ENCODE results near the gene TXNDC12. TPM values are rescaled to one million over a fixed set of nuclear protein-coding genes. Genes with fewer than 3 reads are reported as not detected.
"Not testable (repeated sequence)": the region's sequence is repeated elsewhere in the genome, so short reads cannot be mapped to it uniquely, and the experiment has no call there.

TXNDC12 gene
- total RNA-seq: 35.5 and 54.8 TPM in 2 replicates

DNA sequence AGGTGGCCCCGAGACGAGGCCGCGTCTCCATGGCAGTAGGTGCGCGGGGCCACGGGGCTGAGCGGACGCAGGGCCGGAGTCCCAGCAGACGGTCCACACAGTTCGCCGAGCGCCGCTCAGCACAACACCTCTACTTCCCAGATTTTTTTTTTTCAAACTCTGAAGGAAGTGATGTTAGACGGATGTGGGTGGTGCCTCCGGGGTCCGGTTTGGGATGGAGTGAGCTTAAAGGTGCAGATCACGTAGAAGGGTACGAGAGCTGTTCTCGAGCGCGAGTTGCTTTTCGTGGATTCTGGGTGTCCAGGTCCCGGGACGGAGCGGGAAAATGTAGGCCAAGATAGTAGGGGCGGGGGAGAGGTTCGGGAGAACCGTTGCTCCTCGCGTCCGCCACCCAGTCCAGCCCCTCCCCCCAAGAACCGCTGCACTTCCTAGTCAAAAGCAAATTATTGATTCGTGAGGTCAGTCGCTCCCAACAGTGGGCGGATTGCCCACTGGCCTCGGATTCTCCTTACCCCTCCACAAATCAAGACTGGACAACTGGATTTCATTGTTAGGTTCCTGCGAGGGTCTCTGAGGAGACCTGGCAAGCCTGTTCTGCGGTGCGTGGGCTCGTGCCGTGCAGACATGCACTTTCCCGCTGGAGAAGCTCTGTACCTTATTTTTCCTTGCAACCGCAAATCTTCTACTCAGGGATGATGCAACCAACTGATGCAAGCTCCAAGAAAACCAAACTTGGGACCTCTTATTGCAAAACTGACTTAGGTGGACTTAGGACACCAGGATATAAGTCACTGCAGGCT, at the start of gene TXNDC12:
Gene TXNDC12 (minus strand): TSS at position 126 of the 800 bp plus-strand sequence. CDS start 95 bp downstream, at position 31.
- no peak for FAIRE-seq
- no peaks in the 10 kb centered on the region for H3K27me3 ChIP-seq (ENCODE audit: control insufficient read depth, insufficient read depth, low read length)
- H3K36me3 ChIP-seq (ENCODE audit: control insufficient read depth, insufficient read depth, low read length): peaks cover 10% of the 10 kb centered on the region
- H3K4me3 ChIP-seq (ENCODE audit: low read depth, low read length): peak within 1 kb of the TSS; percentile 62
- TF ChIP-seq, protein P1, sequence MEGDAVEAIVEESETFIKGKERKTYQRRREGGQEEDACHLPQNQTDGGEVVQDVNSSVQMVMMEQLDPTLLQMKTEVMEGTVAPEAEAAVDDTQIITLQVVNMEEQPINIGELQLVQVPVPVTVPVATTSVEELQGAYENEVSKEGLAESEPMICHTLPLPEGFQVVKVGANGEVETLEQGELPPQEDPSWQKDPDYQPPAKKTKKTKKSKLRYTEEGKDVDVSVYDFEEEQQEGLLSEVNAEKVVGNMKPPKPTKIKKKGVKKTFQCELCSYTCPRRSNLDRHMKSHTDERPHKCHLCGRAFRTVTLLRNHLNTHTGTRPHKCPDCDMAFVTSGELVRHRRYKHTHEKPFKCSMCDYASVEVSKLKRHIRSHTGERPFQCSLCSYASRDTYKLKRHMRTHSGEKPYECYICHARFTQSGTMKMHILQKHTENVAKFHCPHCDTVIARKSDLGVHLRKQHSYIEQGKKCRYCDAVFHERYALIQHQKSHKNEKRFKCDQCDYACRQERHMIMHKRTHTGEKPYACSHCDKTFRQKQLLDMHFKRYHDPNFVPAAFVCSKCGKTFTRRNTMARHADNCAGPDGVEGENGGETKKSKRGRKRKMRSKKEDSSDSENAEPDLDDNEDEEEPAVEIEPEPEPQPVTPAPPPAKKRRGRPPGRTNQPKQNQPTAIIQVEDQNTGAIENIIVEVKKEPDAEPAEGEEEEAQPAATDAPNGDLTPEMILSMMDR (IDR thresholded peaks at IDR 0.05; ENCODE audit: insufficient read depth, low read length, severe bottlenecking): no peak
- DNase-seq (ENCODE audit: low read depth): peak; percentile 91

DNA sequence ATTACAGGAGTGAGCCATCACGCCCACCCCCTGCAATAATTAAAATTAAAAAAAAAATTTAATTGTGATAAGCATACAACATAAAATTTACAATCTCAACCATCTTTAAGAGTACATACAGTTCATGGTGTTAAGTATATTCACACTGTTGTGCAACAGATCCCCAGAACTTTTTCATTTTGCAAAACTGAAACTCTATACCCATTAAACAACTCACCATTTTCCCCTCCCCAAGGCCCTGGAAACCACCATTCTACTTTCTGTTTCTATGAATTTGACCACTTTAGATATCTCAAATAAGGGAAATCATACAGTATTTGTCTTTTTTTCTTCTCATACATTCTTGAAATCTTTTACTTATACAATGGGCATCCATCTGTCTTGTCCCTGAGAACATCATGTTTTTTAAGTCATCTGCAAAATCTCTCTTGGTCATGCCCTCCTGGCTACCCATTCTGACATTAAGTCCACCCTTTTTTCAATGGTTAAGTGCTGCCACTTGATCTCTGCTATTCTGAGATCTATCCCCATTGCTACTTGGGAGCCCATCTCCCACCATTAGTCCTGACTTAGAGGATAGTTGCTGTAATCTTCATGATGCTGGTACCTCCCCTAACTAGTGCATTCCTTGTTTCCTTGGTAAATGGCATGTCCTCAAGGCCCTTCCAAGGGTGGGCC, 47.5 kb upstream of the TXNDC12 start:
- DNase-seq (ENCODE audit: low read depth) (no peak), FAIRE-seq (no peak)
- H3K36me3 ChIP-seq (ENCODE audit: control insufficient read depth, insufficient read depth, low read length): no peaks in the 10 kb centered on the region
- TF ChIP-seq, protein P1 (IDR thresholded peaks at IDR 0.05; ENCODE audit: insufficient read depth, low read length, severe bottlenecking): no peak
- H3K27me3 ChIP-seq (ENCODE audit: control insufficient read depth, insufficient read depth, low read length): no peaks in the 10 kb centered on the region
- H3K4me3 ChIP-seq (ENCODE audit: low read depth, low read length): no peak overlapping the region

DNA sequence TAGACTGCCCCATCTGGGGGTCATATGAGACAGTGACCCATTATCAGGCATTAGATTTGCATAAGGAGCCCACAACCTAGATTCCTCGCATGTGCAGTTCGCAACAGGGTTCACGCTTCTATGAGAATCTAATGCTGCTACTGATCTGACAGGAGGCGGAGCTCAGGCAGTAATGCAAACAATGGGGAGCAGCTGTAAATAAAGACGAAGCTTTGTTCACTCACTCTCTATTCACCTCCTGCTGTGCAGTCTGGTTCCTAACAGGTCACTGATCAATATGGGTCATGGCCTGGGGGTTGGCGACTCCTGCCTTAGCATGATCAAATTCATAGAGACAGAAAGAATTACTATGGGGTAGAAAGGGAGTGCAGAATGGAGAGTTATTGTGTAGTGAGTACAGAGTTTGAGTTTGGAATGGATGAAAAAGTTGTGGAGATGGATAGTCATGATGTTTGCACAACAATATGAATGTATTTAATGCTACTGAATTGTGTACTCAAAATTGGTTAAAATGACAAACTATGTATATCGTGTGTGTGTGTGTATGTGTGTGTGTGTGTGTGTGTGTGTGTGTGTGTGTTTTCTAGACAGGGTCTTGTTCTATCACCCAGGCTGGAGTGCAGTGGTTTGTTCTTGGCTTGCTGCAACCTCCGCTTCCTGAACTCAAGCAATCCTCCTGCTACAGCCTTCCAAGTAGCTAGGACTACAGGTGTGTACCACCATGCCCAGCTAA, 43.3 kb upstream of the TXNDC12 start:
- TF ChIP-seq, protein P1 (IDR thresholded peaks at IDR 0.05; ENCODE audit: insufficient read depth, low read length, severe bottlenecking): no peak
- FAIRE-seq (no peak), DNase-seq (ENCODE audit: low read depth) (no peak)
- Histone ChIP-seq H3K4me3 (ENCODE audit: low read depth, low read length) (no peak overlapping the region), H3K27me3 (ENCODE audit: control insufficient read depth, insufficient read depth, low read length) (no peaks in the 10 kb centered on the region), H3K36me3 (ENCODE audit: control insufficient read depth, insufficient read depth, low read length) (no peaks in the 10 kb centered on the region)

DNA sequence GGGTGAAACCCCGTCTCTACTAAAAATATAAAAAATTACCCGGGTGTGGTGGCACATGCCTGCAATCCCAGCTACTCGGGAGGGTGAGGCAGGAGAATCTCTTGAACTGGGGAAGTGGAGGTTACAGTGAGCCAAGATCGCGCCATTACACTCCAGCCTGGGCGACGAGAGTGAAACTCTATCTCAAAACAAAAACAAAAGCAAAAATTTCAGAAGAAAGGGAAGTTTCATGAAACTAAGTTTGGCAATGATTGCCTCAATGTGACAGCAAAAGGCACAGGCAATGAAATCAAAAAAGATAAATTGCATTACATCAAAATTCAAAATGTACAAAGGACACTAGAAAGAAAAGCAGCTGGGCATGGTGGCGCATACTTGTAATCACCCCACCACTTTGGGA, 41.2 kb upstream of the TXNDC12 start:
- FAIRE-seq: no peak
- TF ChIP-seq, protein P1 (IDR thresholded peaks at IDR 0.05; ENCODE audit: insufficient read depth, low read length, severe bottlenecking): no peak

DNA sequence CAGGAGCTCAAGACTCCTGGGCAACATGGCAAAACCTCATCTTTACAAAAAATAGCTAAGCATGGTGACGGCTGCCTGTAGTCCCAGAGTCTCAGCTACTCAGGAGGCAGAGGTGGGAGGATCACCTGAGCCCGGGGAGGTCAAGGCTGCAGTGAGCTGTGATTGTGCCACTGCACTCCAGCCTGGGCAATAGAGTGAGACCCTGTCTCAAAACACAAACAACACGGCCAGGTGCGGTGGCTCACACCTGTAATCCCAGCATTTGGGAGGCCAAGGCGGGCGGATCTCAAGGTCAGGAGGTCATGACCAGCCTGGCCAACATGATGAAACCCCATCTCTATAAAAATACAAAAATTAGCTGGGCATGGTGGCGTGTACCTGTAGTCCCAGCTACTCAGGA, 39.3 kb upstream of the TXNDC12 start:
- FAIRE-seq; H3K4me3 ChIP-seq (ENCODE audit: low read depth, low read length); DNase-seq (ENCODE audit: low read depth); H3K27me3 ChIP-seq (ENCODE audit: control insufficient read depth, insufficient read depth, low read length); H3K36me3 ChIP-seq (ENCODE audit: control insufficient read depth, insufficient read depth, low read length): not testable (repeated sequence)

More for the DNA sequence above, 41.2 kb upstream of the TXNDC12 start:
- DNase-seq (ENCODE audit: low read depth): no peak
- H3K36me3 ChIP-seq (ENCODE audit: control insufficient read depth, insufficient read depth, low read length): no peaks in the 10 kb centered on the region
- no peak overlapping the region for H3K4me3 ChIP-seq (ENCODE audit: low read depth, low read length)
- H3K27me3 ChIP-seq (ENCODE audit: control insufficient read depth, insufficient read depth, low read length): no peaks in the 10 kb centered on the region

DNA sequence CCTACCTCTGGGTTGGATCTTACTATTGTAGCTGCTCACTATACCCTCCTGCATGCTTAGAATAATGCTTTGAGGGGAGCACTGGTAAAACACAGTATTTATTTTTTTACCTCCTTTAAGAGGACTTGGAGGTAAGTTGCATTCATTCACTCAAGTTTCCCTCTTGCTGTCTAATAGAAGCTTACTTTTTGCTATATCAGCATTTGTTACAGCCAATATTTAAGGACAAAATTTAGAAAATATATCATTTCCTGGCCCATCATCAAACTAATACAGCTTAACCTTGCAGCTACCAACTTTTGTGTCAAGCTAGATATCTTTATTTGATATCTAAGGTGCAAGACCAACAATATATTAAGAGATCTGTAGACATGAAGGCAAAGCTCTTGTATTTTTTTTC, 32.9 kb upstream of the TXNDC12 start:
- FAIRE-seq; DNase-seq (ENCODE audit: low read depth); H3K36me3 ChIP-seq (ENCODE audit: control insufficient read depth, insufficient read depth, low read length); H3K4me3 ChIP-seq (ENCODE audit: low read depth, low read length); H3K27me3 ChIP-seq (ENCODE audit: control insufficient read depth, insufficient read depth, low read length): not testable (repeated sequence)
